ENCODE results near the gene OR2T8. TPM values are rescaled to one million over a fixed set of nuclear protein-coding genes. Genes with fewer than 3 reads are reported as not detected.

The OR2T8 gene
- total and polyA plus RNA-seq, 4 donors: 0.70 TPM; not detected in 3

DNA sequence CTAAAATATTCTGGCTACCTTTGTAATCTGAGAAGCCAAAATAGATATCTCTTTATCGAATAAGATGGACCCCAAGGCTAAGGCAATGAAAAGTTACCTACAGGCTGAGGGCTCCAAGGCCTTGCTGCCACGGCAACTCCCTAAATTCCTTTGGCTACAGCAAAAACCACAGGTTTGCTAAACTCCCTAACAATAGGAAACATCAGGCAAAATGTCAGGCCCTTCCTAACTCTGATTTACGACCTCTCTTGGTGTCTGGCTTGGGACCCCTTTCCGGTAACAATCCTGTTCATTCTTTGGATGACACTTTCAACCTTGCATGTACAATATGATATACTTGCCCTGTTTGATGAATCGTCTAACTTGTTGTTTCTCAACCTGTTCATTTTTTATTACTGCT lies 11.3 kb upstream of the OR2T8 start:
- 71% methylated on average over 5 of the region's 5 CpGs for WGBS
- DNase-seq (ENCODE audit: low spot score): no peak
- Histone ChIP-seq H3K27ac (ENCODE audit: low read depth in 1 of 2, low read length in 2 of 2) (no peak overlapping the region), H3K9me3 (ENCODE audit: control insufficient read depth in 4 of 4, low read length in 3 of 4) (peaks cover 0 to 4% (median 0%) of the 10 kb centered on the region in 4 donors), H3K4me3 (ENCODE audit: low read depth in 1 of 3, low read length in 3 of 3) (no peak overlapping the region), H3K27me3 (ENCODE audit: control insufficient read depth in 4 of 4, insufficient read depth in 4 of 4, low read length in 3 of 4) (no peaks in the 10 kb centered on the region), H3K4me1 (ENCODE audit: control insufficient read depth in 4 of 4, insufficient read depth in 4 of 4, low read length in 3 of 4) (no peaks in the 10 kb centered on the region), H3K36me3 (ENCODE audit: control insufficient read depth in 4 of 4, insufficient read depth in 3 of 4, low read depth in 1 of 4, low read length in 3 of 4) (no peaks in the 10 kb centered on the region), H3K9ac (ENCODE audit: low read depth in 1 of 2, low read length in 2 of 2) (no peak overlapping the region)
- TF ChIP-seq JUND (IDR thresholded peaks at IDR 0.05): no peak
- TF ChIP-seq SP1 (IDR thresholded peaks at IDR 0.05): no peak
- TF ChIP-seq EGR1 (IDR thresholded peaks at IDR 0.05; ENCODE audit: low read depth in 2 of 2): no peak
- TF ChIP-seq REST (IDR thresholded peaks at IDR 0.05): no peak
- no peak for TF ChIP-seq NR2F2 (IDR thresholded peaks at IDR 0.05)
- TF ChIP-seq GABPA (IDR thresholded peaks at IDR 0.05 in 1 of 2, conservative IDR thresholded peaks at IDR 0.05 in 1 of 2): no peak
- no peak for TF ChIP-seq TAF1 (conservative IDR thresholded peaks at IDR 0.05)
- TF ChIP-seq HNF4A (conservative IDR thresholded peaks at IDR 0.05): no peak
- no peak for TF ChIP-seq YY1 (IDR thresholded peaks at IDR 0.05)
- TF ChIP-seq CTCF (IDR thresholded peaks at IDR 0.05; ENCODE audit: low read depth, low read length, missing input control): no peak
- TF ChIP-seq RXRA (IDR thresholded peaks at IDR 0.05): no peak
- no peak for TF ChIP-seq FOXA1 (IDR thresholded peaks at IDR 0.05)
- TF ChIP-seq MAX (IDR thresholded peaks at IDR 0.05): no peak
- TF ChIP-seq, protein P1, sequence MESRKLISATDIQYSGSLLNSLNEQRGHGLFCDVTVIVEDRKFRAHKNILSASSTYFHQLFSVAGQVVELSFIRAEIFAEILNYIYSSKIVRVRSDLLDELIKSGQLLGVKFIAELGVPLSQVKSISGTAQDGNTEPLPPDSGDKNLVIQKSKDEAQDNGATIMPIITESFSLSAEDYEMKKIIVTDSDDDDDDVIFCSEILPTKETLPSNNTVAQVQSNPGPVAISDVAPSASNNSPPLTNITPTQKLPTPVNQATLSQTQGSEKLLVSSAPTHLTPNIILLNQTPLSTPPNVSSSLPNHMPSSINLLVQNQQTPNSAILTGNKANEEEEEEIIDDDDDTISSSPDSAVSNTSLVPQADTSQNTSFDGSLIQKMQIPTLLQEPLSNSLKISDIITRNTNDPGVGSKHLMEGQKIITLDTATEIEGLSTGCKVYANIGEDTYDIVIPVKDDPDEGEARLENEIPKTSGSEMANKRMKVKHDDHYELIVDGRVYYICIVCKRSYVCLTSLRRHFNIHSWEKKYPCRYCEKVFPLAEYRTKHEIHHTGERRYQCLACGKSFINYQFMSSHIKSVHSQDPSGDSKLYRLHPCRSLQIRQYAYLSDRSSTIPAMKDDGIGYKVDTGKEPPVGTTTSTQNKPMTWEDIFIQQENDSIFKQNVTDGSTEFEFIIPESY (IDR thresholded peaks at IDR 0.05): no peak
- TF ChIP-seq FOXA2 (IDR thresholded peaks at IDR 0.05): no peak

- Histone ChIP-seq H3K9me3 (ENCODE audit: control insufficient read depth in 4 of 4, low read length in 3 of 4) (no peaks in the 10 kb centered on the region), H3K27ac (ENCODE audit: low read depth in 1 of 2, low read length in 2 of 2) (no peak overlapping the region), H3K27me3 (ENCODE audit: control insufficient read depth in 4 of 4, insufficient read depth in 4 of 4, low read length in 3 of 4) (no peaks in the 10 kb centered on the region), H3K4me3 (ENCODE audit: low read depth in 1 of 3, low read length in 3 of 3) (no peak overlapping the region), H3K9ac (ENCODE audit: low read depth in 1 of 2, low read length in 2 of 2) (no peak overlapping the region), H3K4me1 (ENCODE audit: control insufficient read depth in 4 of 4, insufficient read depth in 4 of 4, low read length in 3 of 4) (no peaks in the 10 kb centered on the region), H3K36me3 (ENCODE audit: control insufficient read depth in 4 of 4, insufficient read depth in 3 of 4, low read depth in 1 of 4, low read length in 3 of 4) (no peaks in the 10 kb centered on the region)
- DNase-seq (ENCODE audit: low spot score): no peak
- 70% methylated on average over 2 of the region's 2 CpGs for WGBS
- TF ChIP-seq SP1 (IDR thresholded peaks at IDR 0.05) (no peak), NR2F2 (IDR thresholded peaks at IDR 0.05) (no peak), FOXA2 (IDR thresholded peaks at IDR 0.05) (no peak), HNF4G (IDR thresholded peaks at IDR 0.05) (no peak), RAD21 (IDR thresholded peaks at IDR 0.05) (no peak), TAF1 (conservative IDR thresholded peaks at IDR 0.05) (no peak), RXRA (IDR thresholded peaks at IDR 0.05) (no peak), MAX (IDR thresholded peaks at IDR 0.05) (no peak), REST (IDR thresholded peaks at IDR 0.05) (no peak), YY1 (IDR thresholded peaks at IDR 0.05) (no peak), JUND (IDR thresholded peaks at IDR 0.05) (no peak), GABPA (IDR thresholded peaks at IDR 0.05 in 1 of 2, conservative IDR thresholded peaks at IDR 0.05 in 1 of 2) (no peak), FOXA1 (IDR thresholded peaks at IDR 0.05) (no peak)
- TF ChIP-seq, protein P2, sequence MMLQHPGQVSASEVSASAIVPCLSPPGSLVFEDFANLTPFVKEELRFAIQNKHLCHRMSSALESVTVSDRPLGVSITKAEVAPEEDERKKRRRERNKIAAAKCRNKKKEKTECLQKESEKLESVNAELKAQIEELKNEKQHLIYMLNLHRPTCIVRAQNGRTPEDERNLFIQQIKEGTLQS (IDR thresholded peaks at IDR 0.05): no peak
- TF ChIP-seq, protein P1 (IDR thresholded peaks at IDR 0.05): no peak
These were observed 6.3 kb upstream of the OR2T8 start for GRCh38 chr1:247913786-247914185.

All from liver (tissue), 9 donors.